B cell (primary cell): Measurements from ENCODE around the gene TTC38.

Experiments used
- EZH2 ChIP-seq: IDR thresholded peaks from 2 replicates; pipeline ENCODE4 v1.6.1; 2012; ENCODE audit warnings: borderline replicate concordance, low read depth, mild to moderate bottlenecking, moderate library complexity, low read length; ENCODE audit not compliant: insufficient read depth, poor library complexity, severe bottlenecking
- TF ChIP-seq, protein P1 (sequence below): fragments of 200-600 bp; IDR thresholded peaks from one replicate; pipeline ENCODE4 v1.8.0; 2022; ENCODE audit warnings: antibody characterized with exemption, mild to moderate bottlenecking

DNA sequence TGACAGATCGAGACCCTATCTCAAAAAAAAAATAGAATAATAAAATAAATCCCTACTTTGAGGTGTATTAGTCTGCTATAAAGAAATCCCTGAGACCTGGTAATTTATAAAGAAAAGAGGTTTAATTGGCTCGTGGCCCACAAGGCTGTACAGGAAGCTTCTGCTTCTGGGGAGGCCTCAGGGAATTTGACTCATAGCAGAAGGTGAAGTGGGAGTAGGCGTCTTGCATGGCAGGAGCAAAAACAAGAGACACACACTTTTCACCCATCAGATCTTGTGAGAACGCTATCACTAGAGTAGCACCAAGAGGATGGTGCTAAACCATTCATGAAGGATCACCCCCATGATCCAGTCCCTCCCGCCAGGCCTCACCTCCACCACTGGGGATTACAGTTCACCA lies 46.9 kb upstream of the TTC38 start:
- TF ChIP-seq EZH2, result no peak
- TF ChIP-seq, protein P1, sequence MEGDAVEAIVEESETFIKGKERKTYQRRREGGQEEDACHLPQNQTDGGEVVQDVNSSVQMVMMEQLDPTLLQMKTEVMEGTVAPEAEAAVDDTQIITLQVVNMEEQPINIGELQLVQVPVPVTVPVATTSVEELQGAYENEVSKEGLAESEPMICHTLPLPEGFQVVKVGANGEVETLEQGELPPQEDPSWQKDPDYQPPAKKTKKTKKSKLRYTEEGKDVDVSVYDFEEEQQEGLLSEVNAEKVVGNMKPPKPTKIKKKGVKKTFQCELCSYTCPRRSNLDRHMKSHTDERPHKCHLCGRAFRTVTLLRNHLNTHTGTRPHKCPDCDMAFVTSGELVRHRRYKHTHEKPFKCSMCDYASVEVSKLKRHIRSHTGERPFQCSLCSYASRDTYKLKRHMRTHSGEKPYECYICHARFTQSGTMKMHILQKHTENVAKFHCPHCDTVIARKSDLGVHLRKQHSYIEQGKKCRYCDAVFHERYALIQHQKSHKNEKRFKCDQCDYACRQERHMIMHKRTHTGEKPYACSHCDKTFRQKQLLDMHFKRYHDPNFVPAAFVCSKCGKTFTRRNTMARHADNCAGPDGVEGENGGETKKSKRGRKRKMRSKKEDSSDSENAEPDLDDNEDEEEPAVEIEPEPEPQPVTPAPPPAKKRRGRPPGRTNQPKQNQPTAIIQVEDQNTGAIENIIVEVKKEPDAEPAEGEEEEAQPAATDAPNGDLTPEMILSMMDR, result no peak
